GM18870 (cell line): ENCODE results near the gene METTL21C.

Source experiments
- ATAC-seq: cut with Tn5 transposase; IDR thresholded peaks from one replicate; pipeline ENCODE4 v1.9.1; 2021; ENCODE audit warnings: moderate library complexity; ENCODE audit not compliant: unreplicated experiment

Gene METTL21C

GRCh38 chr13:102667911-102668310, 26.9 kb downstream of the METTL21C start:
- no peak for ATAC-seq

- no peak for ATAC-seq
Measured at GRCh38 chr13:102667023-102667422, 27.8 kb downstream of the METTL21C start.

DNA sequence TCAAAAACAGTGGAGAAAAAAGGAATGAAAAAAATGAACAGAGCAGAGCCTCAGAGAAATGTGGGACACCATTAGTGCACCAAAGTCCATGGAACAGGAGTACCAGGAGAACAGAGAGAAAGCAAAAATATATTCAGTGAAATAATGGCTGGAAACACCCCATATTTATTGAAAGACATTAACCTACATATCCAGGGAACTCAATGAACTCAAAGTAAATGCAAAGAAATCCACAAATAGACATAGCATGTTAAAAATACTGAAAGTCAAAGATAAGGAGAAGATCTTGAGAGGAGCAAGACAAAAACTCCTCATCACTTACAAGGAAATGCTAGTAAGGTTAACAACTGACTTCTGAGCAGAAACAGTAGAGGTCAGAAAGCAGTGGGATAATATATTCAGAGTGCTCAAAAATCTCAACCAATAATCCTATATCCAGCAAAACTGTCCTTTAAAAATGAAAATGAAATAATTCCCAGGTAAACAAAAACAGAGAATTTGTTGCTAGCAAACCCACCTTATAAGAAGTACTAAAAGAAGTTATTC, 35.6 kb downstream of the METTL21C start:
- no peak for ATAC-seq

- no peak for ATAC-seq
Measured at GRCh38 chr13:102658660-102659059, 36.2 kb downstream of the METTL21C start.

DNA sequence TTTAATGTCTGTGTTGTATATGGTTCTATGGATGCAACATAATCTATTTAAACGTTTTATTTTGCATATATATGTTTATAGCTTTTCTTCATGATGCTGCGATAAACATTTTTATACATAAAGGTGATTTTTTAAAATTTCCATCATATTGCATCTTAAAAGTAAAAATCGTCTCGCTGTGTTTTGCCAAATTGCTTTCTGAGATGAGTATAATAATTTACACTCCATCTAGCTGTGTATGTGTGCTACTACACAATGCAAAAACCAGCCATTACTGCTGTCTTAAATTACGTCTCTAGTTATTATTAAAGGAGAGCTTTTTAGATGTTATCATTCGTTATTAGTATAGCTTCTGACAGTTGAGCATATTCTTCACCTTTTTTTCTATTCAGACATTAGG, 37.2 kb downstream of the METTL21C start:
- ATAC-seq, result no peak

GRCh38 chr13:102654756-102655155, 40.1 kb downstream of the METTL21C start:
- ATAC-seq, result no peak

GRCh38 chr13:102651892-102652291, 43.0 kb downstream of the METTL21C start:
- no peak for ATAC-seq

GRCh38 chr13:102651392-102651791, 43.5 kb downstream of the METTL21C start:
- ATAC-seq, result no peak

DNA sequence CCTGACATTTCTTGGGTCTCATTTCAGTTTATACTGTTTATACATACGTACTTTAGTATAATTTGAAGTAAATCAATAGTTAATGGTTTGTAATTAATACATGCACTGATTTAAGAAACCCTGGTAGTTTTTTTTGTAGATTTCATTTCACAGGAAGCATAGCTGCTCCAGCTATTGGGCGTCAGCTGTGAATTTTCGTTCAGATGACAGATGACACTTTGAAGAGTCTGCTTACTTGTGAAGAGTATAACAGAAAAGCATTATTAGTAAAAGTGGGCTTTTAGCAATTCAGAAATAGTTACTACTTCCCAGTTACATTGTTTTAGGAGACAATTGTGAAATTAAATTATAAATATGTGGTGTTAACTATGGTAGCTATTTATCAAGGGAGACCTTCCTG, 44.4 kb downstream of the METTL21C start:
- ATAC-seq, result no peak

DNA sequence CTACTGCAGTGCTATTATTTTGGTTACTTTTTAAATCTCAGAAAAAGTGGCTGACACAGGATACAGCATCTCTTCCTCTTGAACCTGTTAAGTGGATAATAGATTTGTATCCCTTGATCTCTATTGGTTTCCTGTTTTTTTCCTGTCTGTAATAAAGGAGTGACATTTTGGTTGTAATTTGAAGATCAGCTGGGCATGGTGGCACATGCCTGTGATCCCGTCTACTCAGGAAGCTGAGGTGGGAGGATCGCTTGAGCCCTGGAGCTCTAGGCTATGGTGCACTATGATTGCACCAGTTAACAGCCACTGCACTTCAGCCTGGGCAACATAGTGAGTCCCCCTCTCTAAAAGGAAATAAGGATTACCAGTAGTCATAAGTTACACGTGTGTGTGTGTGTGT, 46.8 kb downstream of the METTL21C start:
- ATAC-seq, result no peak

GRCh38 chr13:102645701-102646100, 49.1 kb downstream of the METTL21C start:
- ATAC-seq, result no peak

GRCh38 chr13:102643656-102644055, 51.2 kb downstream of the METTL21C start:
- ATAC-seq, result no peak

DNA sequence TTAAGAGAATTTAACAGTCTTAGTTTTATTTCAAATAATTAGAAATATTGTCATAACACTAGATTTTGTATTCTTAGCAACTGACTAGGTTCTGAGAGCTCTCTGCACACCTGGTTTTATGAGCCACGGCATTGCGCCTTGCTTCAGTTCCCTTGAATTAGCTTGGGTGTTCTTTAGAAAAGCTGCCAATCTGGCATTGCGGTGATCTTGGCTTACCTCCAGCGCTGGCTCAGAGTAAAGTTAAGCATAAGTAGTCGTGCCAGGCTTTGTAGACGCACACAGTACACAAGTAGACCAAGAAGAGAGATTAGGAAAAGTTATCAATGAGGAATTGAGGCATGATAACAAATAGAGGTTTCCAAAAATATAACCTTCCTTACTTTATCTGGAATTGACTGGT, 52.4 kb downstream of the METTL21C start:
- ATAC-seq, result no peak

GRCh38 chr13:102642029-102642428, 52.8 kb downstream of the METTL21C start:
- no peak for ATAC-seq

DNA sequence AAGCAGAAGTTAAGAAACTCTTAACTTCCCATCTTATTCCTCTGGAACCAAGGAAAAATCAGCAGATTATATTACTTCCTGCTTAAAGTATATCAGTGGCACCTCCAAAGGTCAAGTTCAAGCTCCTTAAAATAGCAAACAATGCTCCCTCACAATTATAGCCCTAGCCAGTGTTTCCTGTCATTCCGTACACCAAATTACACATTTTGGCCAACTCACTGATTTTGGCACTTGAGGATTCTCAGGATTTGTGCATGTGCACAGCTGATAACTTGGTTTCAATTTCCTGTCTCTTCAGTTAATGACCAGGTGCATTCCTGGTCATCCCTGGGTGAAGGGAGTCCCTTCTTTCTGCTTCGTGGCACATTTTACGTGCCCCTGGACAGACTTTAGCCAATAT, 56.1 kb downstream of the METTL21C start:
- ATAC-seq, result no peak
